ENCODE data around the gene PTPN1. TPM values are rescaled to one million over a fixed set of nuclear protein-coding genes. Genes with fewer than 3 reads are reported as not detected.
"Not testable (repeated sequence)": the region's sequence is repeated elsewhere in the genome, so short reads cannot be mapped to it uniquely, and the experiment has no call there.

The PTPN1 gene
- total RNA-seq, 1 donor from 2014 or later, result 24.1 TPM

GRCh38 chr20:50565871-50566270 lies 55.7 kb downstream of the PTPN1 start:
- ATAC-seq (peak; percentile 36), DNase-seq (no peak)
- intact Hi-C loops (cut with micrococcal nuclease), result no loop called here

- no peak for ATAC-seq
- DNase-seq, result no peak
- intact Hi-C loops (cut with micrococcal nuclease), result no loop called here
Observed at GRCh38 chr20:50567860-50568548, 57.8 kb downstream of the PTPN1 start.

- no peak for ATAC-seq
- intact Hi-C loops (cut with micrococcal nuclease), result no loop called here
- DNase-seq, result no peak
Observed at GRCh38 chr20:50568549-50568942, 58.4 kb downstream of the PTPN1 start.

GRCh38 chr20:50569487-50569863 lies 59.3 kb downstream of the PTPN1 start:
- ATAC-seq; DNase-seq; intact Hi-C loops (cut with micrococcal nuclease): not testable (repeated sequence)

GRCh38 chr20:50569864-50570836 lies 60.0 kb downstream of the PTPN1 start:
- intact Hi-C loops (cut with micrococcal nuclease), result loop anchor here (10.0 kb wide), 1 partner anchor 55 kb away; the partner anchor contains the start of gene PTPN1
- no peak for DNase-seq
- peak; percentile 17 for ATAC-seq

- DNase-seq (no peak), ATAC-seq (no peak)
- intact Hi-C loops (cut with micrococcal nuclease), result loop anchor here (10.0 kb wide), 1 partner anchor 57 kb away; the partner anchor contains the start of gene PTPN1
Observed at GRCh38 chr20:50571466-50571865, 61.3 kb downstream of the PTPN1 start.

- intact Hi-C loops (cut with micrococcal nuclease), result loop anchor here (10.0 kb wide), 1 partner anchor 58 kb away; the partner anchor contains the start of gene PTPN1
- DNase-seq (peak; percentile 75), ATAC-seq (peak; percentile 64)
Observed at GRCh38 chr20:50572938-50573777, 63.0 kb downstream of the PTPN1 start.

GRCh38 chr20:50574108-50574507 lies 63.9 kb downstream of the PTPN1 start:
- intact Hi-C loops (cut with micrococcal nuclease), result loop anchor here (10.0 kb wide), 1 partner anchor 59 kb away; the partner anchor contains the start of gene PTPN1
- no peak for ATAC-seq
- DNase-seq, result no peak

GRCh38 chr20:50574586-50574985 lies 64.4 kb downstream of the PTPN1 start:
- intact Hi-C loops (cut with micrococcal nuclease), result loop anchor here (10.0 kb wide), 1 partner anchor 60 kb away; the partner anchor contains the start of gene PTPN1

GRCh38 chr20:50575865-50576720 lies 65.9 kb downstream of the PTPN1 start:
- ATAC-seq, result peak; percentile 61
- peak; percentile 85 for DNase-seq
- intact Hi-C loops (cut with micrococcal nuclease), result loop anchor here (5.0 to 10.0 kb wide), 2 partner anchors 61 to 389 kb away; partner anchors contain the start of gene PTPN1

More at GRCh38 chr20:50574586-50574985, 64.4 kb downstream of the PTPN1 start:
- ATAC-seq (no peak), DNase-seq (no peak)

- ATAC-seq (peak; percentile 82), DNase-seq (peak; percentile 90)
- intact Hi-C loops (cut with micrococcal nuclease), result loop anchor here (5.0 to 10.0 kb wide), 2 partner anchors 63 to 390 kb away; partner anchors contain the start of gene PTPN1
Observed at GRCh38 chr20:50577175-50578018, 67.2 kb downstream of the PTPN1 start.

GRCh38 chr20:50578061-50578777 lies 68.0 kb downstream of the PTPN1 start:
- no peak for ATAC-seq
- intact Hi-C loops (cut with micrococcal nuclease), result loop anchor here (5.0 to 10.0 kb wide), 2 partner anchors 63 to 391 kb away; partner anchors contain the start of gene PTPN1
- no peak for DNase-seq

- DNase-seq, result no peak
- intact Hi-C loops (cut with micrococcal nuclease), result loop anchor here (5.0 to 10.0 kb wide), 2 partner anchors 64 to 391 kb away; partner anchors contain the start of gene PTPN1
- no peak for ATAC-seq
Observed at GRCh38 chr20:50578778-50579165, 68.6 kb downstream of the PTPN1 start.

GRCh38 chr20:50579511-50579910 lies 69.3 kb downstream of the PTPN1 start:
- no peak for ATAC-seq
- intact Hi-C loops (cut with micrococcal nuclease), result loop anchor here (5.0 to 10.0 kb wide), 2 partner anchors 65 to 392 kb away; partner anchors contain the start of gene PTPN1
- DNase-seq, result no peak

- DNase-seq (peak; percentile 84), ATAC-seq (peak; percentile 40)
- intact Hi-C loops (cut with micrococcal nuclease), result no loop called here
Observed at GRCh38 chr20:50580016-50580747, 70.0 kb downstream of the PTPN1 start.

Data from left ventricle myocardium superior (tissue), 1 donor.